ENCODE results near the gene P4HTM.
"Not testable (repeated sequence)": the region's sequence is repeated elsewhere in the genome, so short reads cannot be mapped to it uniquely, and the experiment has no call there.

Gene P4HTM

GRCh38 chr3:48985831-48986376 is 4.1 kb upstream of the P4HTM start:
- DNase-seq: no peak

GRCh38 chr3:48989126-48989795 is 780 bp upstream of the P4HTM start:
- no peak for DNase-seq

- DNase-seq: peak; percentile 7 to 12
Observed at GRCh38 chr3:48990636-48991469, 812 bp downstream of the P4HTM start.

GRCh38 chr3:48991851-48992545 is 2.0 kb downstream of the P4HTM start:
- no peak for DNase-seq

GRCh38 chr3:48993834-48994233 is 3.8 kb downstream of the P4HTM start:
- peak in 1 of 2 donors; percentile 10 for DNase-seq

- DNase-seq: no peak
Observed at GRCh38 chr3:48996640-48997039, 6.6 kb downstream of the P4HTM start.

GRCh38 chr3:48997102-48997635 is 7.1 kb downstream of the P4HTM start:
- no peak for DNase-seq

- DNase-seq: no peak
Observed at GRCh38 chr3:48997714-48998637, 7.9 kb downstream of the P4HTM start.

GRCh38 chr3:48999085-48999858 is 9.2 kb downstream of the P4HTM start:
- DNase-seq: no peak

- no peak for DNase-seq
Observed at GRCh38 chr3:49001155-49001554, 11.1 kb downstream of the P4HTM start.

GRCh38 chr3:49004352-49005302 is 14.6 kb downstream of the P4HTM start:
- no peak for DNase-seq

- DNase-seq: no peak
Observed at GRCh38 chr3:49005303-49005680, 15.3 kb downstream of the P4HTM start.

- no peak for DNase-seq
Observed at GRCh38 chr3:49005998-49006397, 16.0 kb downstream of the P4HTM start.

- DNase-seq: peak; percentile 14 to 50
Observed at GRCh38 chr3:49006408-49007067, 16.5 kb downstream of the P4HTM start.

- peak; percentile 91 to 97 for DNase-seq
Observed at GRCh38 chr3:49007068-49007770, 17.2 kb downstream of the P4HTM start, which contains the start of gene WDR6. WDR6 (plus strand) TSS chr3:49007391; CDS start chr3:49007432, 41 bp downstream.

GRCh38 chr3:49007771-49008528 is 17.9 kb downstream of the P4HTM start:
- DNase-seq: peak; percentile 60 to 78

- DNase-seq: not testable (repeated sequence)
Observed at GRCh38 chr3:49008627-49009026, 18.6 kb downstream of the P4HTM start.

GRCh38 chr3:49009396-49009795 is 19.4 kb downstream of the P4HTM start:
- DNase-seq: no peak
